HepG2 (cell line): ENCODE data around the gene ZWILCH.

ENCODE experiments used
- CTCF ChIP-seq: sonication (generic); formaldehyde crosslinking; IDR thresholded peaks from 2 replicates; pipeline ENCODE4 v1.5.0; 2020; ENCODE audit warnings: mild to moderate bottlenecking, missing genetic modification reagents, moderate library complexity
- ELF1 ChIP-seq: sonication (generic); formaldehyde crosslinking; IDR thresholded peaks from 2 replicates; pipeline ENCODE4 v1.4.0; 2020; ENCODE audit warnings: missing genetic modification reagents
- ETV6 ChIP-seq: sonication (generic); formaldehyde crosslinking; conservative IDR thresholded peaks from 2 replicates; pipeline ENCODE4 v1.4.0; 2020; ENCODE audit warnings: missing genetic modification reagents
- SIN3A ChIP-seq: IDR thresholded peaks from 2 replicates; pipeline ENCODE4 v1.6.1; 2011; ENCODE audit warnings: low read depth, mild to moderate bottlenecking, control low read depth, low read length, borderline replicate concordance
- ZNF569 ChIP-seq: sonication (generic); formaldehyde crosslinking; IDR thresholded peaks from 2 replicates; pipeline ENCODE4 v1.5.0; 2020; ENCODE audit warnings: mild to moderate bottlenecking, missing genetic modification reagents, moderate library complexity, borderline replicate concordance

- TF ChIP-seq ZNF569 (CRISPR knock-in tag) (no peak), ETV6 (no peak), SIN3A (no peak), CTCF (no peak), ELF1 (no peak)
Measured at GRCh38 chr15:66474963-66475362, 30.2 kb upstream of the ZWILCH start.
